SK-N-SH (cell line): ENCODE data around the gene GAGE12J. TPM values are rescaled to one million over a fixed set of nuclear protein-coding genes. Genes with fewer than 3 reads are reported as not detected.

Experiments
- CTCF ChIA-PET: fragments of 300-600, 350-600 bp; formaldehyde crosslinking; extraction: SDS; loops from one replicate; lab custom pipeline; 2021; lab: Yijun Ruan, JAX
- POLR2A ChIA-PET: fragments of 350-600 bp; sonication (Branson Sonifier 250); formaldehyde crosslinking; extraction: SDS; loops from one replicate; lab custom pipeline; 2020; ENCODE audit warnings: antibody characterized with exemption, inconsistent platforms; lab: Yijun Ruan, JAX
- DNase-seq: peaks from one replicate; pipeline ENCODE4 v3.0.0; 2012
- H2AFZ ChIP-seq: fragments of 200-600 bp; sonication (generic); 2 replicates; pipeline ENCODE4 v1.8.1; 2016; ENCODE audit warnings: antibody characterized with exemption, mild to moderate bottlenecking, low read depth
- H3F3A ChIP-seq: fragments of 200-600 bp; sonication (generic); replicated peaks from 2 replicates; pipeline ENCODE3; 2016; ENCODE audit warnings: antibody characterized with exemption, mild to moderate bottlenecking; ENCODE audit not compliant: insufficient read depth
- H3K27ac ChIP-seq, 2 experiments: fragments of 200-500 bp in 1 of 2; fragments of 200-600 bp in 1 of 2; sonication (Bioruptor generic) in 1 of 2; sonication (generic), shearing (Covaris generic) in 1 of 2; 2 replicates each; pipeline versions ENCODE4 v1.5.1 to v1.6.1; 2014 to 2016; ENCODE audit warnings: low read depth in 2 of 2, inconsistent platforms in 1 of 2, low read length in 1 of 2, mild to moderate bottlenecking in 1 of 2, mixed read lengths in 1 of 2
- H3K27me3 ChIP-seq: fragments of 200-600 bp; sonication (generic), shearing (Covaris generic); 2 replicates; pipeline ENCODE4 v1.6.1; 2016; ENCODE audit warnings: mixed run types; ENCODE audit not compliant: insufficient read depth
- H3K36me3 ChIP-seq, 2 experiments: fragments of 200-500 bp in 1 of 2; fragments of 200-600 bp in 1 of 2; sonication (Bioruptor generic) in 1 of 2; sonication (generic) in 1 of 2; replicated peaks in 1 of 2; 2 replicates each; pipeline versions ENCODE3 to v1.5.1; 2014 to 2016; ENCODE audit warnings: low read length in 1 of 2, mild to moderate bottlenecking in 1 of 2; ENCODE audit not compliant: insufficient read depth in 2 of 2, control insufficient read depth in 1 of 2
- H3K4me1 ChIP-seq, 2 experiments: fragments of 200-500 bp in 1 of 2; fragments of 200-600 bp in 1 of 2; sonication (Bioruptor generic) in 1 of 2; sonication (generic), shearing (Covaris generic) in 1 of 2; 2 replicates each; pipeline versions ENCODE4 v1.5.1 to v1.6.1; 2014 to 2016; ENCODE audit warnings: low read depth in 1 of 2, low read length in 1 of 2, mixed run types in 1 of 2; ENCODE audit not compliant: insufficient read depth in 2 of 2, control insufficient read depth in 1 of 2
- H3K4me2 ChIP-seq: fragments of 200-600 bp; sonication (generic), shearing (Covaris generic); 2 replicates; pipeline ENCODE4 v1.6.1; 2017; ENCODE audit warnings: mixed run types
- H3K4me3 ChIP-seq, 2 experiments: fragments of 200-500 bp in 1 of 2; fragments of 200-600 bp in 1 of 2; sonication (Bioruptor generic) in 1 of 2; sonication (generic), shearing (Covaris generic) in 1 of 2; 2 replicates each; pipeline versions ENCODE4 v1.5.1 to v1.8.1; 2014 to 2016; ENCODE audit warnings: low read depth in 2 of 2, inconsistent platforms in 1 of 2, low read length in 1 of 2, mild to moderate bottlenecking in 1 of 2, mixed read lengths in 1 of 2, moderate library complexity in 1 of 2
- H3K79me2 ChIP-seq: fragments of 200-600 bp; sonication (generic); 2 replicates; pipeline ENCODE4 v1.8.1; 2017; ENCODE audit warnings: mild to moderate bottlenecking; ENCODE audit not compliant: insufficient read depth
- H3K9ac ChIP-seq: fragments of 200-600 bp; sonication (generic); 2 replicates; pipeline ENCODE4 v1.6.1; 2017; ENCODE audit warnings: mixed run types
- H3K9me2 ChIP-seq: fragments of 200-600 bp; sonication (generic); 2 replicates; pipeline ENCODE4 v1.6.1; 2017; ENCODE audit warnings: mixed run types
- H3K9me3 ChIP-seq: fragments of 200-600 bp; sonication (generic); 2 replicates; pipeline ENCODE4 v1.6.1; 2017; ENCODE audit warnings: mixed run types, mild to moderate bottlenecking, moderate library complexity
- H4K20me1 ChIP-seq: fragments of 200-600 bp; sonication (generic); 2 replicates; pipeline ENCODE4 v1.6.1; 2017; ENCODE audit warnings: mild to moderate bottlenecking, mixed run types; ENCODE audit not compliant: insufficient read depth
- CTCF ChIP-seq: fragments of 200-600 bp; sonication (generic); IDR thresholded peaks from 2 replicates; pipeline ENCODE4 v1.6.1; 2017; ENCODE audit warnings: antibody characterized with exemption, mild to moderate bottlenecking, moderate library complexity
- EP300 ChIP-seq, 2 experiments: IDR thresholded peaks; 2 replicates each; pipeline versions ENCODE4 v1.4.0 to v1.6.1; 2012; ENCODE audit warnings: borderline replicate concordance in 1 of 2, low read depth in 1 of 2, low read length in 1 of 2
- FOXJ3 ChIP-seq: sonication (generic); formaldehyde crosslinking; IDR thresholded peaks from 2 replicates; pipeline ENCODE4 v1.5.1; 2020; ENCODE audit warnings: mild to moderate bottlenecking, missing genetic modification reagents
- GABPA ChIP-seq: IDR thresholded peaks from 2 replicates; pipeline ENCODE4 v1.4.0; 2012; ENCODE audit warnings: low read depth, mild to moderate bottlenecking
- GATA2 ChIP-seq: sonication (generic); formaldehyde crosslinking; IDR thresholded peaks from 2 replicates; pipeline ENCODE4 v1.5.0; 2020; ENCODE audit warnings: mild to moderate bottlenecking, missing genetic modification reagents
- JUND ChIP-seq: IDR thresholded peaks from 2 replicates; pipeline ENCODE4 v1.4.0; 2012
- MEF2A ChIP-seq: IDR thresholded peaks from 2 replicates; pipeline ENCODE4 v1.4.0; 2012; ENCODE audit warnings: low read depth, borderline replicate concordance
- MXI1 ChIP-seq: IDR thresholded peaks from 2 replicates; pipeline ENCODE4 v1.6.1; 2012; ENCODE audit warnings: mild to moderate bottlenecking, low read depth, low read length, improper control_type of control experiment
- RAD21 ChIP-seq: IDR thresholded peaks from 2 replicates; pipeline ENCODE4 v1.6.1; 2012; ENCODE audit warnings: mild to moderate bottlenecking, low read length
- REST ChIP-seq: IDR thresholded peaks from 2 replicates; pipeline ENCODE4 v1.6.1; 2012; ENCODE audit warnings: mild to moderate bottlenecking, low read depth, low read length, moderate library complexity
- RFX5 ChIP-seq: IDR thresholded peaks from 2 replicates; pipeline ENCODE4 v1.6.1; 2012; ENCODE audit warnings: mild to moderate bottlenecking, improper control_type of control experiment, low read length
- SMC3 ChIP-seq: IDR thresholded peaks from 2 replicates; pipeline ENCODE4 v1.6.1; 2012; ENCODE audit warnings: low read depth, low read length, improper control_type of control experiment
- TAF1 ChIP-seq: IDR thresholded peaks from 2 replicates; pipeline ENCODE4 v1.6.1; 2012; ENCODE audit warnings: low read depth, mild to moderate bottlenecking, low read length, moderate library complexity, borderline replicate concordance
- YY1 ChIP-seq: IDR thresholded peaks from 2 replicates; pipeline ENCODE4 v1.4.0; 2012; ENCODE audit warnings: low read depth, mild to moderate bottlenecking
- WGBS: methylation state at CpG from one replicate; pipeline ENCODE4 v1.1.6; 2017; ENCODE audit warnings: low lambda C conversion rate; 5-methylcytosine and 5-hydroxymethylcytosine counted together
- polyA plus RNA-seq, 3 experiments: library from polyadenylated mRNA; depleted of rRNA; stranded (reverse); fragments of >200 nt; gene quantifications; 2 replicates each; pipeline ENCODE4 v1.2.3, GENCODE V29; 2012

The GAGE12J gene
- polyA plus RNA-seq, 1 of the 3 experiments (the other 2 are of a cell fraction) = not detected

- DNase-seq = peak; percentile 60
- no peaks in the 10 kb centered on the region for H3K9me3 ChIP-seq
Measured at GRCh38 chrX:49291615-49292337, 30.1 kb upstream of the GAGE12J start.

GRCh38 chrX:49292400-49293362 is 29.2 kb upstream of the GAGE12J start:
- H3K4me2 ChIP-seq = no peak overlapping the region
- H3F3A ChIP-seq = no peaks in the 10 kb centered on the region
- H3K36me3 ChIP-seq = no peaks in the 10 kb centered on the region
- H2AFZ ChIP-seq = no peak overlapping the region
- DNase-seq = no peak
- H3K9me3 ChIP-seq = no peaks in the 10 kb centered on the region
- ChIA-PET POLR2A (no interaction called here), CTCF (interaction anchor here (0.6 to 2.2 kb wide), 8 partner anchors 8 to 547 kb away, joined by 3 to 9 read pairs (median 3); no protein-coding TSS in a partner anchor)
- H3K4me3 ChIP-seq = no peak overlapping the region
- H3K27me3 ChIP-seq = peaks cover 23% of the 10 kb centered on the region; the same call in 1 of the 2 replicates
- H3K27ac ChIP-seq = no peak overlapping the region
- H3K9ac ChIP-seq = no peak overlapping the region
- H3K9me2 ChIP-seq = no peaks in the 10 kb centered on the region
- WGBS = 26% methylated on average over 10 of the region's 17 CpGs
- no peaks in the 10 kb centered on the region for H3K4me1 ChIP-seq
- no peaks in the 10 kb centered on the region for H4K20me1 ChIP-seq
- no peaks in the 10 kb centered on the region for H3K79me2 ChIP-seq
- no peak for TF ChIP-seq RFX5
- no peak for TF ChIP-seq GATA2 (CRISPR knock-in tag)
- no peak for TF ChIP-seq GABPA
- TF ChIP-seq JUND = no peak
- TF ChIP-seq FOXJ3 (CRISPR knock-in tag) = no peak
- no peak for TF ChIP-seq EP300 (IDR thresholded peaks at IDR 0.05; ENCODE audit: borderline replicate concordance in 1 of 2, low read depth in 1 of 2, low read length in 1 of 2)
- TF ChIP-seq CTCF = no peak
- TF ChIP-seq TAF1 = no peak
- no peak for TF ChIP-seq REST
- no peak for TF ChIP-seq MEF2A
- TF ChIP-seq MXI1 = no peak

More at GRCh38 chrX:49291615-49292337, 30.1 kb upstream of the GAGE12J start:
- Histone ChIP-seq H3K36me3 (no peaks in the 10 kb centered on the region), H3K9ac (no peak overlapping the region), H3K4me3 (peak overlapping the region in 1 of 2 experiments; percentile 19; a peak in 1 of 4 replicates), H4K20me1 (no peaks in the 10 kb centered on the region), H3K79me2 (no peaks in the 10 kb centered on the region), H3F3A (no peaks in the 10 kb centered on the region), H3K27me3 (peaks cover 23% of the 10 kb centered on the region; the same call in 1 of the 2 replicates), H3K27ac (no peak overlapping the region), H3K9me2 (no peaks in the 10 kb centered on the region), H2AFZ (no peak overlapping the region), H3K4me1 (no peaks in the 10 kb centered on the region), H3K4me2 (no peak overlapping the region)
- POLR2A ChIA-PET = no interaction called here
- TF ChIP-seq RAD21 (peak; percentile 59), SMC3 (peak; percentile 56), YY1 (no peak), CTCF (peak; percentile 77)
- CTCF ChIA-PET = interaction anchor here (0.6 to 2.2 kb wide), 11 partner anchors 8 to 548 kb away, joined by 3 to 9 read pairs (median 3); no protein-coding TSS in a partner anchor
- WGBS = 16% methylated on average over 11 of the region's 11 CpGs
